GM18867 (cell line): ENCODE results near the gene PSD4.

Experiments
- ATAC-seq: cut with Tn5 transposase; IDR thresholded peaks from one replicate; pipeline ENCODE4 v1.9.1; 2021; ENCODE audit warnings: mild to moderate bottlenecking, moderate library complexity; ENCODE audit not compliant: unreplicated experiment

Gene PSD4

GRCh38 chr2:113258471-113259147 is 84.8 kb downstream of the PSD4 start:
- ATAC-seq, result no peak
